MM.1S (cell line): ENCODE data around the gene FAM120AOS.

Source experiments
- DNase-seq: peaks from one replicate; pipeline ENCODE4 v3.0.0-alpha.2; 2015
- H2AFZ ChIP-seq: fragments of 300-600 bp; sonication (generic); 2 replicates; pipeline ENCODE4 v1.6.0; 2016; ENCODE audit warnings: antibody characterized with exemption, low read length
- H3F3A ChIP-seq: fragments of 300-600 bp; sonication (generic); 2 replicates; pipeline ENCODE4 v1.6.1; 2016; ENCODE audit warnings: mild to moderate bottlenecking, antibody characterized with exemption, low read length, moderate library complexity, mixed read lengths; ENCODE audit not compliant: insufficient read depth
- H3K27ac ChIP-seq: fragments of 300-600 bp; sonication (generic); 2 replicates; pipeline ENCODE4 v1.5.1; 2016; ENCODE audit warnings: mild to moderate bottlenecking, low read length
- H3K27me3 ChIP-seq: fragments of 300-600 bp; sonication (generic); replicated peaks from 2 replicates; pipeline ENCODE4 v1.6.0; 2016; ENCODE audit warnings: low read length; ENCODE audit not compliant: insufficient read depth
- H3K36me3 ChIP-seq: fragments of 300-600 bp; sonication (generic); replicated peaks from 2 replicates; pipeline ENCODE4 v1.6.1; 2016; ENCODE audit warnings: mild to moderate bottlenecking, low read length, mixed read lengths; ENCODE audit not compliant: insufficient read depth
- H3K4me1 ChIP-seq: fragments of 300-600 bp; sonication (generic); 2 replicates; pipeline ENCODE4 v1.6.1; 2016; ENCODE audit warnings: low read length, mixed read lengths
- H3K4me2 ChIP-seq: fragments of 300-600 bp; sonication (generic); 2 replicates; pipeline ENCODE4 v1.6.0; 2016; ENCODE audit warnings: low read depth, low read length
- H3K4me3 ChIP-seq: fragments of 300-600 bp; sonication (generic); 2 replicates; pipeline ENCODE4 v1.5.1; 2016; ENCODE audit warnings: low read length, mixed read lengths
- H3K79me2 ChIP-seq: fragments of 300-600 bp; sonication (generic); 2 replicates; pipeline ENCODE4 v1.6.1; 2016; ENCODE audit warnings: mixed run types, low read length, mixed read lengths
- H3K9ac ChIP-seq: fragments of 300-600 bp; sonication (generic); 2 replicates; pipeline ENCODE4 v1.6.1; 2016; ENCODE audit warnings: low read length, mixed read lengths
- H3K9me2 ChIP-seq: fragments of 300-600 bp; sonication (generic); replicated peaks from 2 replicates; pipeline ENCODE4 v1.6.1; 2016; ENCODE audit warnings: mild to moderate bottlenecking, low read length, mixed read lengths; ENCODE audit not compliant: insufficient read depth
- H3K9me3 ChIP-seq: fragments of 300-600 bp; sonication (generic); replicated peaks from 2 replicates; pipeline ENCODE4 v1.6.1; 2016; ENCODE audit warnings: mild to moderate bottlenecking, low read length, mixed read lengths; ENCODE audit not compliant: insufficient read depth
- H4K20me1 ChIP-seq: fragments of 300-600 bp; sonication (generic); 2 replicates; pipeline ENCODE4 v1.6.1; 2016; ENCODE audit warnings: mild to moderate bottlenecking, low read length, moderate library complexity, mixed read lengths; ENCODE audit not compliant: insufficient read depth
- CTCF ChIP-seq: fragments of 300-600 bp; sonication (generic); IDR thresholded peaks from 2 replicates; pipeline ENCODE4 v1.5.1; 2016; ENCODE audit warnings: antibody characterized with exemption, low read length, mixed read lengths
- EZH2 ChIP-seq: fragments of 300-600 bp; sonication (generic); optimal IDR thresholded peaks from 2 replicates; pipeline ENCODE3; 2017; ENCODE audit warnings: low read depth, mild to moderate bottlenecking, antibody characterized with exemption, low read length, mixed read lengths
- EZH2phosphoT487 ChIP-seq: fragments of 300-600 bp; sonication (generic); IDR thresholded peaks from 2 replicates; pipeline ENCODE4 v1.6.1; 2018; ENCODE audit warnings: antibody characterized with exemption, low read length

Gene FAM120AOS

GRCh38 chr9:93406371-93406770, 47.0 kb downstream of the FAM120AOS start:
- Histone ChIP-seq H3K27ac (no peak overlapping the region), H3K4me1 (no peaks in the 10 kb centered on the region), H3K9me3 (no peaks in the 10 kb centered on the region), H3K36me3 (no peaks in the 10 kb centered on the region), H3K4me3 (no peak overlapping the region), H4K20me1 (no peaks in the 10 kb centered on the region), H3K79me2 (no peaks in the 10 kb centered on the region), H2AFZ (no peak overlapping the region), H3F3A (no peaks in the 10 kb centered on the region), H3K9ac (no peak overlapping the region), H3K9me2 (no peaks in the 10 kb centered on the region), H3K27me3 (no peaks in the 10 kb centered on the region), H3K4me2 (no peak overlapping the region)
- no peak for DNase-seq
- TF ChIP-seq CTCF, result no peak
- TF ChIP-seq EZH2phosphoT487, result no peak
- no peak for TF ChIP-seq EZH2

- no peak for TF ChIP-seq EZH2
- TF ChIP-seq EZH2phosphoT487, result no peak
- TF ChIP-seq CTCF, result no peak
- no peak overlapping the region for H3K4me2 ChIP-seq
- DNase-seq, result no peak
- no peaks in the 10 kb centered on the region for H3K9me2 ChIP-seq
- no peak overlapping the region for H2AFZ ChIP-seq
- no peaks in the 10 kb centered on the region for H3K36me3 ChIP-seq
- H3K9me3 ChIP-seq, result no peaks in the 10 kb centered on the region
- no peak overlapping the region for H3K27ac ChIP-seq
- H3F3A ChIP-seq, result no peaks in the 10 kb centered on the region
- no peaks in the 10 kb centered on the region for H3K27me3 ChIP-seq
- H3K4me1 ChIP-seq, result no peaks in the 10 kb centered on the region
- H3K9ac ChIP-seq, result no peak overlapping the region
- no peaks in the 10 kb centered on the region for H3K79me2 ChIP-seq
- no peak overlapping the region for H3K4me3 ChIP-seq
- no peaks in the 10 kb centered on the region for H4K20me1 ChIP-seq
These were observed 54.9 kb downstream of the FAM120AOS start for GRCh38 chr9:93398471-93398870.

GRCh38 chr9:93397661-93398373, 55.6 kb downstream of the FAM120AOS start:
- no peak for DNase-seq
- Histone ChIP-seq H3K4me1 (no peaks in the 10 kb centered on the region), H3F3A (no peaks in the 10 kb centered on the region), H3K36me3 (no peaks in the 10 kb centered on the region), H3K79me2 (no peaks in the 10 kb centered on the region), H2AFZ (no peak overlapping the region), H4K20me1 (no peaks in the 10 kb centered on the region), H3K4me3 (no peak overlapping the region), H3K9ac (no peak overlapping the region), H3K27me3 (no peaks in the 10 kb centered on the region), H3K9me3 (no peaks in the 10 kb centered on the region), H3K27ac (no peak overlapping the region), H3K9me2 (no peaks in the 10 kb centered on the region), H3K4me2 (no peak overlapping the region)
- TF ChIP-seq CTCF (no peak), EZH2 (no peak), EZH2phosphoT487 (no peak)
